Measurements from ENCODE around the gene EFR3B.
"Not testable (repeated sequence)": the region's sequence is repeated elsewhere in the genome, so short reads cannot be mapped to it uniquely, and the experiment has no call there.

EFR3B gene

GRCh38 chr2:25131253-25131566 is 89.3 kb downstream of the EFR3B start:
- no peak overlapping the region for H3K4me3 ChIP-seq (ENCODE audit: low read depth, low read length)
- in situ Hi-C loops (cut with HindIII; ENCODE audit: low sequenced_read_pairs) = no loop called here
- TF ChIP-seq CTCF (IDR thresholded peaks at IDR 0.05; ENCODE audit: low read depth, low read length, missing control alignments) = no peak
- no peak for DNase-seq (ENCODE audit: low read depth)

- H3K4me3 ChIP-seq (ENCODE audit: low read depth, low read length) = no peak overlapping the region
- in situ Hi-C loops (cut with HindIII; ENCODE audit: low sequenced_read_pairs) = no loop called here
- DNase-seq (ENCODE audit: low read depth) = no peak
- TF ChIP-seq CTCF (IDR thresholded peaks at IDR 0.05; ENCODE audit: low read depth, low read length, missing control alignments) = no peak
Observed at GRCh38 chr2:25131567-25132298, 89.9 kb downstream of the EFR3B start.

- DNase-seq (ENCODE audit: low read depth) = no peak
- in situ Hi-C loops (cut with HindIII; ENCODE audit: low sequenced_read_pairs) = no loop called here
- TF ChIP-seq CTCF (IDR thresholded peaks at IDR 0.05; ENCODE audit: low read depth, low read length, missing control alignments) = no peak
- no peak overlapping the region for H3K4me3 ChIP-seq (ENCODE audit: low read depth, low read length)
Observed at GRCh38 chr2:25132299-25132635, 90.4 kb downstream of the EFR3B start.

- TF ChIP-seq CTCF (IDR thresholded peaks at IDR 0.05; ENCODE audit: low read depth, low read length, missing control alignments) = no peak
- in situ Hi-C loops (cut with HindIII; ENCODE audit: low sequenced_read_pairs) = no loop called here
- no peak overlapping the region for H3K4me3 ChIP-seq (ENCODE audit: low read depth, low read length)
- DNase-seq (ENCODE audit: low read depth) = no peak
Observed at GRCh38 chr2:25132693-25133092, 90.8 kb downstream of the EFR3B start.

GRCh38 chr2:25140535-25140934 is 98.7 kb downstream of the EFR3B start:
- H3K4me3 ChIP-seq (ENCODE audit: low read depth, low read length); DNase-seq (ENCODE audit: low read depth); in situ Hi-C loops (cut with HindIII; ENCODE audit: low sequenced_read_pairs): not testable (repeated sequence)

- no peak for DNase-seq (ENCODE audit: low read depth)
- H3K4me3 ChIP-seq (ENCODE audit: low read depth, low read length) = no peak overlapping the region
- TF ChIP-seq CTCF (IDR thresholded peaks at IDR 0.05; ENCODE audit: low read depth, low read length, missing control alignments) = no peak
- in situ Hi-C loops (cut with HindIII; ENCODE audit: low sequenced_read_pairs) = no loop called here
Observed at GRCh38 chr2:25141120-25141519, 99.2 kb downstream of the EFR3B start.

- no peak overlapping the region for H3K4me3 ChIP-seq (ENCODE audit: low read depth, low read length)
- TF ChIP-seq CTCF (IDR thresholded peaks at IDR 0.05; ENCODE audit: low read depth, low read length, missing control alignments) = no peak
- in situ Hi-C loops (cut with HindIII; ENCODE audit: low sequenced_read_pairs) = no loop called here
- DNase-seq (ENCODE audit: low read depth) = no peak
Observed at GRCh38 chr2:25145803-25146202, 103.9 kb downstream of the EFR3B start.
